ENCODE results near the gene KRT73. TPM values are rescaled to one million over a fixed set of nuclear protein-coding genes. Genes with fewer than 3 reads are reported as not detected.
"Not testable (repeated sequence)": the region's sequence is repeated elsewhere in the genome, so short reads cannot be mapped to it uniquely, and the experiment has no call there.

KRT73 gene
- total RNA-seq, 2 experiments from 2014 or later = 67.2 to 69.7 TPM

- Mint-ChIP-seq H3K4me3 (no peak overlapping the region), H3K9me3 (no peaks in the 10 kb centered on the region), H3K36me3 (ENCODE audit: low read depth) (peaks cover 10% of the 10 kb centered on the region), H3K27ac (no peak overlapping the region), H3K27me3 (peaks cover 5% of the 10 kb centered on the region), H3K4me1 (ENCODE audit: low read depth) (peaks cover 51% of the 10 kb centered on the region)
- Histone ChIP-seq H3K9me3 (ENCODE audit: control insufficient read depth in 1 of 2, insufficient read depth in 1 of 2, low read length in 2 of 2) (peaks cover 0 to 4% of the 10 kb centered on the region in 2 experiments), H3K4me1 (ENCODE audit: insufficient read depth, low read length) (peaks cover 32% of the 10 kb centered on the region), H3K4me3 (ENCODE audit: low read length) (no peak overlapping the region), H3K36me3 (ENCODE audit: insufficient read depth, low read length) (no peaks in the 10 kb centered on the region), H3K27ac (ENCODE audit: low read depth in 1 of 2, low read length in 2 of 2) (no peak overlapping the region), H3K27me3 (ENCODE audit: control insufficient read depth in 1 of 2, insufficient read depth in 2 of 2, low read length in 2 of 2) (peaks cover 0 to 7% of the 10 kb centered on the region in 2 experiments)
- CTCF ChIA-PET = no interaction called here
- TF ChIP-seq CTCF (IDR thresholded peaks at IDR 0.05) = no peak
- intact Hi-C loops (cut with DNase I, micrococcal nuclease) = no loop called here
- ATAC-seq (ENCODE audit: poor library complexity) (no peak), DNase-seq (no peak)
- POLR2A ChIA-PET = interaction anchor here (1.3 kb wide), 1 partner anchor 90 kb away, joined by 3 read pairs; no protein-coding TSS in a partner anchor
Measured at GRCh38 chr12:52600071-52600470, 18.3 kb downstream of the KRT73 start.

- no peak overlapping the region for H3K27ac ChIP-seq (ENCODE audit: low read depth in 1 of 2, low read length in 2 of 2)
- H3K36me3 ChIP-seq (ENCODE audit: insufficient read depth, low read length) = no peaks in the 10 kb centered on the region
- ChIA-PET POLR2A (interaction anchor here (0.7 to 1.3 kb wide), 2 partner anchors 11 to 91 kb away, joined by 3 read pairs; no protein-coding TSS in a partner anchor), CTCF (no interaction called here)
- Mint-ChIP-seq H3K27me3 (peaks cover 5% of the 10 kb centered on the region), H3K9me3 (no peaks in the 10 kb centered on the region), H3K36me3 (ENCODE audit: low read depth) (peaks cover 14% of the 10 kb centered on the region), H3K27ac (no peak overlapping the region), H3K4me3 (no peak overlapping the region), H3K4me1 (ENCODE audit: low read depth) (peaks cover 40% of the 10 kb centered on the region)
- peaks cover 0 to 7% of the 10 kb centered on the region in 2 experiments for H3K27me3 ChIP-seq (ENCODE audit: control insufficient read depth in 1 of 2, insufficient read depth in 2 of 2, low read length in 2 of 2)
- intact Hi-C loops (cut with DNase I, micrococcal nuclease) = no loop called here
- no peak overlapping the region for H3K4me3 ChIP-seq (ENCODE audit: low read length)
- H3K4me1 ChIP-seq (ENCODE audit: insufficient read depth, low read length) = peaks cover 26% of the 10 kb centered on the region
- no peak for TF ChIP-seq CTCF (IDR thresholded peaks at IDR 0.05)
- no peak for ATAC-seq (ENCODE audit: poor library complexity)
- H3K9me3 ChIP-seq (ENCODE audit: control insufficient read depth in 1 of 2, insufficient read depth in 1 of 2, low read length in 2 of 2) = peaks cover 0 to 4% of the 10 kb centered on the region in 2 experiments
- DNase-seq = no peak
Measured at GRCh38 chr12:52598966-52599365, 19.4 kb downstream of the KRT73 start.

GRCh38 chr12:52594237-52594636, 24.1 kb downstream of the KRT73 start:
- H3K27me3 ChIP-seq (ENCODE audit: control insufficient read depth in 1 of 2, insufficient read depth in 2 of 2, low read length in 2 of 2); ATAC-seq (ENCODE audit: poor library complexity); H3K9me3 ChIP-seq (ENCODE audit: control insufficient read depth in 1 of 2, insufficient read depth in 1 of 2, low read length in 2 of 2); H3K4me3 ChIP-seq (ENCODE audit: low read length); H3K27ac Mint-ChIP-seq; H3K27me3 Mint-ChIP-seq; H3K4me1 ChIP-seq (ENCODE audit: insufficient read depth, low read length); POLR2A ChIA-PET; DNase-seq; H3K27ac ChIP-seq (ENCODE audit: low read depth in 1 of 2, low read length in 2 of 2); H3K4me3 Mint-ChIP-seq; H3K9me3 Mint-ChIP-seq; H3K36me3 ChIP-seq (ENCODE audit: insufficient read depth, low read length); intact Hi-C loops (cut with DNase I, micrococcal nuclease): not testable (repeated sequence)
- CTCF ChIA-PET = interaction anchor here (1.2 kb wide), 1 partner anchor 10 kb away, joined by 4 read pairs; no protein-coding TSS in a partner anchor
- H3K4me1 Mint-ChIP-seq (ENCODE audit: low read depth) = peaks cover 24% of the 10 kb centered on the region
- peaks cover 45% of the 10 kb centered on the region for H3K36me3 Mint-ChIP-seq (ENCODE audit: low read depth)

GRCh38 chr12:52591521-52591920, 26.8 kb downstream of the KRT73 start:
- POLR2A ChIA-PET = no interaction called here

More at GRCh38 chr12:52591521-52591920, 26.8 kb downstream of the KRT73 start:
- Mint-ChIP-seq H3K27me3 (no peaks in the 10 kb centered on the region), H3K27ac (no peak overlapping the region), H3K4me3 (no peak overlapping the region), H3K36me3 (ENCODE audit: low read depth) (peaks cover 58% of the 10 kb centered on the region), H3K4me1 (ENCODE audit: low read depth) (peaks cover 36% of the 10 kb centered on the region), H3K9me3 (no peaks in the 10 kb centered on the region)
- CTCF ChIA-PET = no interaction called here
- TF ChIP-seq CTCF (IDR thresholded peaks at IDR 0.05) = no peak
- H3K27ac ChIP-seq (ENCODE audit: low read depth in 1 of 2, low read length in 2 of 2) = no peak overlapping the region
- DNase-seq (no peak), ATAC-seq (ENCODE audit: poor library complexity) (no peak)
- intact Hi-C loops (cut with DNase I, micrococcal nuclease) = no loop called here
- H3K36me3 ChIP-seq (ENCODE audit: insufficient read depth, low read length) = peaks cover 4% of the 10 kb centered on the region
- no peaks in the 10 kb centered on the region for H3K9me3 ChIP-seq (ENCODE audit: control insufficient read depth in 1 of 2, insufficient read depth in 1 of 2, low read length in 2 of 2)
- H3K4me1 ChIP-seq (ENCODE audit: insufficient read depth, low read length) = peaks cover 12% of the 10 kb centered on the region
- H3K27me3 ChIP-seq (ENCODE audit: control insufficient read depth in 1 of 2, insufficient read depth in 2 of 2, low read length in 2 of 2) = no peaks in the 10 kb centered on the region
- H3K4me3 ChIP-seq (ENCODE audit: low read length) = no peak overlapping the region

All from CD4-positive, alpha-beta T cell (primary cell).